ENCODE measurements around the gene ZNF333. TPM values are rescaled to one million over a fixed set of nuclear protein-coding genes. Genes with fewer than 3 reads are reported as not detected.
"Not testable (repeated sequence)": the region's sequence is repeated elsewhere in the genome, so short reads cannot be mapped to it uniquely, and the experiment has no call there.

The ZNF333 gene
- polyA plus RNA-seq, 3 donors: 7.6 to 43.0 (median 9.3) TPM

DNA sequence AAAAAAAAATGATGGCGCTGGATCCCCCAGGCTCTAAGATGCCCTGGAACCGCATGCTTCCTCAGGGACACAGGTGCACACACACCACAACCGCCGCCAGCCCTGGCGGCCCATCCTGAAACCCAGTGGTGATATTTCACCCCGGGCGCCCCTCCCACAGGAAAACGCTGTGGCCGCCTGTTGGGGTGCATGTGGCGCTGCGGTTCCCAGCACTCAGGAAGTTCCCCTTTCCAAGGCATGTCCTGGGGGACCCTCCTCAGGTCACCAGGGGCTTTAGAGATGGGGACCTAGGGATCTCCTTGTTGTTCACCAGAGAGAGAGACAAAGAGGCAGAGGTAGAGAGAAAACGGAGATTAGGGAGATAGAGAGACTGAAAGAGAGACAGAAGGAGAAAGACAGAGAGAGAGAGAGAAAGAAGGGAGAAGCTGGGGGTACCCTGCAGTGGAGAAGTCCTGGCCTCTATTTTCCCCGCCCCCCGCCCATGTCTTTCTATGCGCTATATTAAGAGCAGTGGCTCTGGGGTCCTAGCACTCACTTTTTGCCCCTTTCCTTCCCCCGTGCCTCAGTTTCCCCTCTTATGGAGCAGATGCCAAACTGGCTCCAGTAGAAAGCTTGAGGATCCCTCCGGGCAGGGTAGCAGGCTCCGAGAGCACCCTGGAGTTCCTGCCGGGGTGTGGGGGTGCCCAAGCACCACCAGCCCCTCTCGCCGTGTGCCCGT is 86.2 kb downstream of the ZNF333 start:
- peak; percentile 49 to 68 (median 62) for DNase-seq
- Mint-ChIP-seq H3K4me1 (peaks cover 50% of the 10 kb centered on the region), H3K27ac (peak overlapping the region; percentile 95 to 99 (median 97)), H3K4me3 (peak overlapping the region; percentile 100), H3K36me3 (peaks cover 26 to 38% of the 10 kb centered on the region in 2 donors), H3K27me3 (ENCODE audit: low read depth in 3 of 3) (peaks cover 4 to 11% (median 6%) of the 10 kb centered on the region in 3 donors), H3K9me3 (peaks cover 0 to 3% (median 0%) of the 10 kb centered on the region in 7 donors)
- H3K9me3 ChIP-seq (replicated peaks in 1 of 2; ENCODE audit: control insufficient read depth in 1 of 2, insufficient read depth in 1 of 2, low read length in 2 of 2): no peaks in the 10 kb centered on the region
- peak overlapping the region; percentile 79 for H3K9ac ChIP-seq (ENCODE audit: insufficient read depth, low read length, poor library complexity, severe bottlenecking)
- H3K4me2 ChIP-seq (replicated peaks; ENCODE audit: extremely low read depth, low read length, poor library complexity, severe bottlenecking): peak overlapping the region; percentile 91
- no peaks in the 10 kb centered on the region for H3K27me3 ChIP-seq (ENCODE audit: control insufficient read depth in 2 of 2, insufficient read depth in 2 of 2, low read length in 2 of 2)
- peak overlapping the region; percentile 82 to 87 for H3K27ac ChIP-seq (ENCODE audit: low read depth in 1 of 2, low read length in 2 of 2)
- peak overlapping the region; percentile 74 to 99 (median 82) for H3K4me3 ChIP-seq (replicated peaks in 1 of 3; ENCODE audit: low read depth in 2 of 3, low read length in 3 of 3)
- H3K4me1 ChIP-seq (ENCODE audit: control insufficient read depth in 1 of 2, insufficient read depth in 2 of 2, low read length in 2 of 2): peaks cover 28 to 33% of the 10 kb centered on the region in 2 donors
- TF ChIP-seq, protein P1, sequence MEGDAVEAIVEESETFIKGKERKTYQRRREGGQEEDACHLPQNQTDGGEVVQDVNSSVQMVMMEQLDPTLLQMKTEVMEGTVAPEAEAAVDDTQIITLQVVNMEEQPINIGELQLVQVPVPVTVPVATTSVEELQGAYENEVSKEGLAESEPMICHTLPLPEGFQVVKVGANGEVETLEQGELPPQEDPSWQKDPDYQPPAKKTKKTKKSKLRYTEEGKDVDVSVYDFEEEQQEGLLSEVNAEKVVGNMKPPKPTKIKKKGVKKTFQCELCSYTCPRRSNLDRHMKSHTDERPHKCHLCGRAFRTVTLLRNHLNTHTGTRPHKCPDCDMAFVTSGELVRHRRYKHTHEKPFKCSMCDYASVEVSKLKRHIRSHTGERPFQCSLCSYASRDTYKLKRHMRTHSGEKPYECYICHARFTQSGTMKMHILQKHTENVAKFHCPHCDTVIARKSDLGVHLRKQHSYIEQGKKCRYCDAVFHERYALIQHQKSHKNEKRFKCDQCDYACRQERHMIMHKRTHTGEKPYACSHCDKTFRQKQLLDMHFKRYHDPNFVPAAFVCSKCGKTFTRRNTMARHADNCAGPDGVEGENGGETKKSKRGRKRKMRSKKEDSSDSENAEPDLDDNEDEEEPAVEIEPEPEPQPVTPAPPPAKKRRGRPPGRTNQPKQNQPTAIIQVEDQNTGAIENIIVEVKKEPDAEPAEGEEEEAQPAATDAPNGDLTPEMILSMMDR (IDR thresholded peaks at IDR 0.05): peak; percentile 7
- H3K36me3 ChIP-seq (replicated peaks in 1 of 2; ENCODE audit: control insufficient read depth in 1 of 2, insufficient read depth in 2 of 2, low read length in 2 of 2): peaks cover 27 to 34% of the 10 kb centered on the region in 2 donors
- WGBS (ENCODE audit: insufficient coverage): 1% methylated on average over 16 of the region's 22 CpGs
- H2AFZ ChIP-seq (ENCODE audit: insufficient read depth, low read depth, low read length, poor library complexity, severe bottlenecking): peak overlapping the region; percentile 63
- peaks cover 25% of the 10 kb centered on the region for H3K79me2 ChIP-seq (ENCODE audit: insufficient read depth, low read length)
- peaks cover 55% of the 10 kb centered on the region for H4K20me1 ChIP-seq (ENCODE audit: insufficient read depth, low read length)
- intact Hi-C loops (cut with micrococcal nuclease): loop anchor here in 1 of 2 donors (10.0 kb wide), 1 partner anchor 201 kb away; the partner anchor contains the start of gene NDUFB7

DNA sequence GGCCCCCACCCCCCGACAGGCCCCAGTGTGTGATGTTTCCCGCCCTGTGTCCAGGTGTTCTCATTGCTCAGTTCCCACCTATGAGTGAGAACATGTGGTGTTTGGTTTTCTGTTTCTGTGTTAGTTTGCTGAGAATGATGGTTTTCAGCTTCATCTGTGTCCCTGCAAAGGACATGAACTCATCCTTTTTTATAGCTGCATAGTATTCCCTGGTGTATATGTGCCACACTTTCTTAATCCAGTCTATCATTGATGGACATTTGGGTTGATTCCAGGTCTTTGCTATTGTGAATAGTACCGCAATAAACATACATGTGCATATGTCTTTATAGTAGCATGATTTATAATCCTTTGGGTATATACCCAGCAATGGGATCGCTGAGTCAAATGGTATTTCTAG is 87.8 kb downstream of the ZNF333 start:
- H3K27me3 ChIP-seq (ENCODE audit: control insufficient read depth in 2 of 2, insufficient read depth in 2 of 2, low read length in 2 of 2): not testable (repeated sequence)

DNA sequence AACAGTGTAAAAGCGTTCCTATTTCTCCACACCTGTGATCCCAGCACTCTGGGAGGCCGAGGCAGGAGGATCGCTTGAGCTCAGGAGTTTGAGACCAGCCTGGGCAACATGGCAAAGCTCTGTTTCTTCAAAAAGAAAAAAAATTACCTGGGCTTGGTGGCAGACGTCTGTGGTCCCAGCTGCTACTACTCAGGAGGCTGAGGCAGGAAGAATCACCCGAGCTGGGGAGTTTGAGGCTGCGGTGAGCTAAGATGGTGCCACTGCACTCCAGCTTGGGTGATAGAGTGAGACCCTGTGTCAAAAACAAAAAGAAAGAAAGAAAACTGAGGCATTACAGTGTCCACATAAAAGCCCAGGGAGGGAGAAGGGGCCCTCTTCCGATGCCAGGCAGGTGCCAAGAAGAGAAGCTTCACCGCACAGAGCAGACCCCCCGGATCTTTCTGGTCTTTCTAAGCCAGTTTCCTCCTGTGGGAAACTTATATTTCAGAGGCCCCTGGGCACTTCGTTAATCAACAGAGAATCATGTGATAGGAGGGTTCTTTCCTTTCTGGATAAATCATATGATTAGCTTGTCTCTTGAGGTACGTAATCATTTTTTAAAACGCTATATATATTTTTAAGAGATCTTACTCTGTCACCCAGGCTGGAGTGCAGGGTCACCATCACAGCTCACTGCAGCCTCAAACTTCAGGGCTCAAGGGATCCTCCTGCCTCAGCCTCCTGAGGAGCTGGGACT is 88.4 kb downstream of the ZNF333 start, which contains the start of gene ADGRE2:
TSS of gene ADGRE2 (minus strand) at position 451 of the 736 bp plus-strand sequence. CDS start 1,804 bp downstream, outside the sequence.
- intact Hi-C loops (cut with micrococcal nuclease): loop anchor here in 1 of 2 donors (10.0 kb wide), 1 partner anchor 203 kb away; the partner anchor contains the start of gene NDUFB7
- Histone ChIP-seq H3K79me2 (ENCODE audit: insufficient read depth, low read length) (peaks cover 21% of the 10 kb centered on the region), H4K20me1 (ENCODE audit: insufficient read depth, low read length) (peaks cover 33% of the 10 kb centered on the region), H3K4me1 (ENCODE audit: control insufficient read depth in 1 of 2, insufficient read depth in 2 of 2, low read length in 2 of 2) (peaks cover 46 to 48% of the 10 kb centered on the region in 2 donors), H3K36me3 (replicated peaks in 1 of 2; ENCODE audit: control insufficient read depth in 1 of 2, insufficient read depth in 2 of 2, low read length in 2 of 2) (peaks cover 9 to 13% of the 10 kb centered on the region in 2 donors)
- DNase-seq; H2AFZ ChIP-seq (ENCODE audit: insufficient read depth, low read depth, low read length, poor library complexity, severe bottlenecking); H3K27ac ChIP-seq (ENCODE audit: low read depth in 1 of 2, low read length in 2 of 2); H3K9ac ChIP-seq (ENCODE audit: insufficient read depth, low read length, poor library complexity, severe bottlenecking); H3K4me3 ChIP-seq (replicated peaks in 1 of 3; ENCODE audit: low read depth in 2 of 3, low read length in 3 of 3); H3K9me3 ChIP-seq (replicated peaks in 1 of 2; ENCODE audit: control insufficient read depth in 1 of 2, insufficient read depth in 1 of 2, low read length in 2 of 2); H3K9me3 Mint-ChIP-seq; H3K27me3 ChIP-seq (ENCODE audit: control insufficient read depth in 2 of 2, insufficient read depth in 2 of 2, low read length in 2 of 2); H3K4me2 ChIP-seq (replicated peaks; ENCODE audit: extremely low read depth, low read length, poor library complexity, severe bottlenecking): not testable (repeated sequence)
- Mint-ChIP-seq H3K4me3 (peak within 1 kb of the TSS in 1 of 2 donors; percentile 42), H3K27me3 (ENCODE audit: low read depth in 3 of 3) (peaks cover 4 to 11% (median 6%) of the 10 kb centered on the region in 3 donors), H3K27ac (peak within 1 kb of the TSS in 6 of 7 donors; percentile 5 to 59 (median 50)), H3K4me1 (peaks cover 53% of the 10 kb centered on the region), H3K36me3 (peaks cover 10 to 17% of the 10 kb centered on the region in 2 donors)
- 53% methylated on average over 4 of the region's 12 CpGs for WGBS (ENCODE audit: insufficient coverage)

More for the DNA sequence above, 87.8 kb downstream of the ZNF333 start:
- H3K9ac ChIP-seq (ENCODE audit: insufficient read depth, low read length, poor library complexity, severe bottlenecking); H3K4me3 ChIP-seq (replicated peaks in 1 of 3; ENCODE audit: low read depth in 2 of 3, low read length in 3 of 3); H3K27ac ChIP-seq (ENCODE audit: low read depth in 1 of 2, low read length in 2 of 2); H3K4me2 ChIP-seq (replicated peaks; ENCODE audit: extremely low read depth, low read length, poor library complexity, severe bottlenecking); H3K4me3 Mint-ChIP-seq; H3K9me3 Mint-ChIP-seq; DNase-seq; H3K9me3 ChIP-seq (replicated peaks in 1 of 2; ENCODE audit: control insufficient read depth in 1 of 2, insufficient read depth in 1 of 2, low read length in 2 of 2); H2AFZ ChIP-seq (ENCODE audit: insufficient read depth, low read depth, low read length, poor library complexity, severe bottlenecking): not testable (repeated sequence)
- peaks cover 12 to 23% of the 10 kb centered on the region in 2 donors for H3K36me3 Mint-ChIP-seq
- Histone ChIP-seq H3K36me3 (replicated peaks in 1 of 2; ENCODE audit: control insufficient read depth in 1 of 2, insufficient read depth in 2 of 2, low read length in 2 of 2) (peaks cover 11 to 19% of the 10 kb centered on the region in 2 donors), H3K79me2 (ENCODE audit: insufficient read depth, low read length) (peaks cover 21% of the 10 kb centered on the region), H4K20me1 (ENCODE audit: insufficient read depth, low read length) (peaks cover 39% of the 10 kb centered on the region), H3K4me1 (ENCODE audit: control insufficient read depth in 1 of 2, insufficient read depth in 2 of 2, low read length in 2 of 2) (peaks cover 39 to 42% of the 10 kb centered on the region in 2 donors)
- H3K4me1 Mint-ChIP-seq: peaks cover 47% of the 10 kb centered on the region
- H3K27me3 Mint-ChIP-seq (ENCODE audit: low read depth in 3 of 3): peaks cover 4 to 11% (median 6%) of the 10 kb centered on the region in 3 donors
- intact Hi-C loops (cut with micrococcal nuclease): loop anchor here in 1 of 2 donors (10.0 kb wide), 1 partner anchor 203 kb away; the partner anchor contains the start of gene NDUFB7
- peak overlapping the region in 1 of 7 donors; percentile 59 for H3K27ac Mint-ChIP-seq
- no CpG with 5 or more reads among the region's 4 CpGs for WGBS (ENCODE audit: insufficient coverage)
